Measurements from ENCODE around the gene DNAH17. TPM values are rescaled to one million over a fixed set of nuclear protein-coding genes. Genes with fewer than 3 reads are reported as not detected.
"Not testable (repeated sequence)": the region's sequence is repeated elsewhere in the genome, so short reads cannot be mapped to it uniquely, and the experiment has no call there.

Gene DNAH17
- total RNA-seq, 3 donors from 2014 or later (not counting 1 experiment from before 2014, with no cell fraction given): 0.16 to 0.25 (median 0.24) TPM

DNA sequence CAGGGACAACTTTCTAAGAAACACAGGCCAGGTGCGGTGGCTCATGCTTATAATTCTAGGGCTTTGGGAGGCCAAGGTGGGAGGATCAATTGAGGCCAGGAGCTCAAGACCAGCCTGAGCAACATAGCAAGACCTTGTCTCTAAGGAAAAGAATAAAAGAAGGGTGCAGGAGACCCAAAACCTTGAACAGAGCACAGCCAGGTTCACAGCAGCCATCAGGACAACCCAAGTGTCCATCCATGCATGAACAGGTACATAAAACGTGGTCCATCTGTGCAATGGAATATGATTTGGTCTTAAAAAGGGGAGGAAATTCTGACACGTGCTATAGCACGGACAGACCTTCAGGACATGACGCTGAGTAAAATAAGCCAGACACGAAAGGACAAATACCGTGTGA lies 107.8 kb downstream of the DNAH17 start:
- Mint-ChIP-seq H3K27ac (no peak overlapping the region), H3K27me3 (ENCODE audit: low read depth in 2 of 2) (peaks cover 0 to 4% of the 10 kb centered on the region in 2 donors), H3K4me3 (no peak overlapping the region), H3K36me3 (no peaks in the 10 kb centered on the region), H3K4me1 (peaks cover 3 to 10% of the 10 kb centered on the region in 2 donors), H3K9me3 (no peaks in the 10 kb centered on the region)
- Histone ChIP-seq H3K27me3 (ENCODE audit: control insufficient read depth, insufficient read depth, low read length) (no peaks in the 10 kb centered on the region), H3K4me3 (ENCODE audit: low read length) (no peak overlapping the region), H3K36me3 (ENCODE audit: control insufficient read depth, insufficient read depth, low read length) (no peaks in the 10 kb centered on the region), H3K9me3 (ENCODE audit: control insufficient read depth, insufficient read depth, low read length) (peaks cover 6% of the 10 kb centered on the region), H3K4me1 (ENCODE audit: control insufficient read depth, insufficient read depth, low read length) (peaks cover 9% of the 10 kb centered on the region), H3K27ac (ENCODE audit: low read length) (no peak overlapping the region)
- DNase-seq (no peak), ATAC-seq (no peak)
- intact Hi-C loops (cut with micrococcal nuclease): no loop called here
- 90% methylated on average over 7 of the region's 7 CpGs for WGBS (ENCODE audit: insufficient coverage)
- TF ChIP-seq, protein P1, sequence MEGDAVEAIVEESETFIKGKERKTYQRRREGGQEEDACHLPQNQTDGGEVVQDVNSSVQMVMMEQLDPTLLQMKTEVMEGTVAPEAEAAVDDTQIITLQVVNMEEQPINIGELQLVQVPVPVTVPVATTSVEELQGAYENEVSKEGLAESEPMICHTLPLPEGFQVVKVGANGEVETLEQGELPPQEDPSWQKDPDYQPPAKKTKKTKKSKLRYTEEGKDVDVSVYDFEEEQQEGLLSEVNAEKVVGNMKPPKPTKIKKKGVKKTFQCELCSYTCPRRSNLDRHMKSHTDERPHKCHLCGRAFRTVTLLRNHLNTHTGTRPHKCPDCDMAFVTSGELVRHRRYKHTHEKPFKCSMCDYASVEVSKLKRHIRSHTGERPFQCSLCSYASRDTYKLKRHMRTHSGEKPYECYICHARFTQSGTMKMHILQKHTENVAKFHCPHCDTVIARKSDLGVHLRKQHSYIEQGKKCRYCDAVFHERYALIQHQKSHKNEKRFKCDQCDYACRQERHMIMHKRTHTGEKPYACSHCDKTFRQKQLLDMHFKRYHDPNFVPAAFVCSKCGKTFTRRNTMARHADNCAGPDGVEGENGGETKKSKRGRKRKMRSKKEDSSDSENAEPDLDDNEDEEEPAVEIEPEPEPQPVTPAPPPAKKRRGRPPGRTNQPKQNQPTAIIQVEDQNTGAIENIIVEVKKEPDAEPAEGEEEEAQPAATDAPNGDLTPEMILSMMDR (IDR thresholded peaks at IDR 0.05): no peak

- TF ChIP-seq, protein P1 (IDR thresholded peaks at IDR 0.05): no peak
- Histone ChIP-seq H3K4me1 (ENCODE audit: control insufficient read depth, insufficient read depth, low read length) (no peaks in the 10 kb centered on the region), H3K4me3 (ENCODE audit: low read length) (no peak overlapping the region), H3K27me3 (ENCODE audit: control insufficient read depth, insufficient read depth, low read length) (no peaks in the 10 kb centered on the region), H3K27ac (ENCODE audit: low read length) (no peak overlapping the region), H3K36me3 (ENCODE audit: control insufficient read depth, insufficient read depth, low read length) (no peaks in the 10 kb centered on the region), H3K9me3 (ENCODE audit: control insufficient read depth, insufficient read depth, low read length) (no peaks in the 10 kb centered on the region)
- intact Hi-C loops (cut with micrococcal nuclease): no loop called here
- no peak overlapping the region for H3K27ac Mint-ChIP-seq
- no peak overlapping the region for H3K4me3 Mint-ChIP-seq
- peaks cover 0 to 5% of the 10 kb centered on the region in 2 donors for H3K4me1 Mint-ChIP-seq
- WGBS (ENCODE audit: insufficient coverage): 91% methylated on average over 12 of the region's 12 CpGs
- no peak for DNase-seq
- no peaks in the 10 kb centered on the region for H3K9me3 Mint-ChIP-seq
- no peaks in the 10 kb centered on the region for H3K36me3 Mint-ChIP-seq
- ATAC-seq: no peak
- peaks cover 0 to 4% of the 10 kb centered on the region in 2 donors for H3K27me3 Mint-ChIP-seq (ENCODE audit: low read depth in 2 of 2)
These were observed 108.8 kb downstream of the DNAH17 start for GRCh38 chr17:78468366-78468765.

- ATAC-seq: no peak
- DNase-seq: no peak
- H3K27me3 ChIP-seq (ENCODE audit: control insufficient read depth, insufficient read depth, low read length): no peaks in the 10 kb centered on the region
- 90% methylated on average over 26 of the region's 26 CpGs for WGBS (ENCODE audit: insufficient coverage)
- TF ChIP-seq, protein P1 (IDR thresholded peaks at IDR 0.05): no peak
- H3K27ac ChIP-seq (ENCODE audit: low read length): no peak overlapping the region
- no peaks in the 10 kb centered on the region for H3K4me1 Mint-ChIP-seq
- H3K4me1 ChIP-seq (ENCODE audit: control insufficient read depth, insufficient read depth, low read length): no peaks in the 10 kb centered on the region
- intact Hi-C loops (cut with micrococcal nuclease): no loop called here
- H3K9me3 Mint-ChIP-seq: no peaks in the 10 kb centered on the region
- H3K27ac Mint-ChIP-seq: no peak overlapping the region
- no peaks in the 10 kb centered on the region for H3K36me3 ChIP-seq (ENCODE audit: control insufficient read depth, insufficient read depth, low read length)
- no peak overlapping the region for H3K4me3 ChIP-seq (ENCODE audit: low read length)
- no peaks in the 10 kb centered on the region for H3K9me3 ChIP-seq (ENCODE audit: control insufficient read depth, insufficient read depth, low read length)
- no peaks in the 10 kb centered on the region for H3K36me3 Mint-ChIP-seq
- no peak overlapping the region for H3K4me3 Mint-ChIP-seq
- no peaks in the 10 kb centered on the region for H3K27me3 Mint-ChIP-seq (ENCODE audit: low read depth in 2 of 2)
These were observed 110.1 kb downstream of the DNAH17 start for GRCh38 chr17:78466786-78467715.

DNA sequence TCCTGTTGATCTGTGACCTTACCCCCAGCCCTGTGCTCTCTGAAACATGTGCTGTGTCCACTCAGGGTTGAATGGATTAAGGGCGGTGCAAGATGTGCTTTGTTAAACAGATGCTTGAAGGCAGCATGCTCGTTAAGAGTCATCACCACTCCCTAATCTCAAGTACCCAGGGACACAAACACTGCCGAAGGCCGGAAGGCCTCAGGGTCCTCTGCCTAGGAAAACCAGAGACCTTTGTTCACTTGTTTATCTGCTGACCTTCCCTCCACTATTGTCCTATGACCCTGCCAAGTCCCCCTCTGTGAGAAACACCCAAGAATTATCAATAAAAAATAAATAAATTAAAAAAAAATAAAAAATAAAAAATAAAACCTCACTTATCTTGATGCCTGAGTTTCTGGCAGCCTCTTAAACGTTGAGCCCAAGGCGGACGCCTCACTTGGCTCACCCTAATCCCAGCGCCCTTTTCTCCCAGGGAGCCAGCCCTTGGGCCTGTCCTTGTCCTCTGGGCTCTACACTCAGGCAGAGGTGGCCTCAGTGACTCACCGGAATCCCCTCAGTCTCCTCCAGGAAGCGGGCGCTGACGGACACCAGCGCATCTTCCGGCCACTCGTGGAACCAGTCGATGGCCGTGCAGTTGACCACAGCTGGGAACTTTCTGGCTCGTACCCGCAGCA lies 110.9 kb downstream of the DNAH17 start:
- H3K36me3 Mint-ChIP-seq; H3K4me1 ChIP-seq (ENCODE audit: control insufficient read depth, insufficient read depth, low read length); intact Hi-C loops (cut with micrococcal nuclease); H3K27me3 Mint-ChIP-seq (ENCODE audit: low read depth in 2 of 2); H3K27ac ChIP-seq (ENCODE audit: low read length); H3K36me3 ChIP-seq (ENCODE audit: control insufficient read depth, insufficient read depth, low read length); ATAC-seq; H3K4me3 ChIP-seq (ENCODE audit: low read length); H3K4me3 Mint-ChIP-seq; H3K4me1 Mint-ChIP-seq; H3K9me3 ChIP-seq (ENCODE audit: control insufficient read depth, insufficient read depth, low read length); H3K9me3 Mint-ChIP-seq; DNase-seq; H3K27ac Mint-ChIP-seq; H3K27me3 ChIP-seq (ENCODE audit: control insufficient read depth, insufficient read depth, low read length): not testable (repeated sequence)
- 86% methylated on average over 15 of the region's 19 CpGs for WGBS (ENCODE audit: insufficient coverage)
